Activated naive CD8-positive, alpha-beta T cell treated with anti-CD3 and anti-CD28 coated beads for 36 hours (primary cell): ENCODE results near the gene DMRT3. TPM values are rescaled to one million over a fixed set of nuclear protein-coding genes. Genes with fewer than 3 reads are reported as not detected.

ENCODE experiments used
- total RNA-seq, 2 experiments: library from RNA; stranded (reverse); gene quantifications; one replicate each; pipeline ENCODE4 v1.2.3, GENCODE V29; 2021

The DMRT3 gene
- total RNA-seq, 2 experiments from 2014 or later, result not detected

Other genes with a start within 250 kb of the DMRT3 start
- gene DMRT1, start 135.0 kb upstream of the DMRT3 start, total RNA-seq, result not detected
- not detected for gene DMRT2, start 73.7 kb downstream of the DMRT3 start, total RNA-seq